NCI-H82 treated with DMSO at 0.1 percent for 48 hours (cell line): Measurements from ENCODE around the gene ZNF438.

Experiments
- DNase-seq: peaks from one replicate; lab custom pipeline; 2025; ENCODE audit not compliant: unreplicated experiment; lab: John Stamatoyannopoulos, UW

The ZNF438 gene

DNA sequence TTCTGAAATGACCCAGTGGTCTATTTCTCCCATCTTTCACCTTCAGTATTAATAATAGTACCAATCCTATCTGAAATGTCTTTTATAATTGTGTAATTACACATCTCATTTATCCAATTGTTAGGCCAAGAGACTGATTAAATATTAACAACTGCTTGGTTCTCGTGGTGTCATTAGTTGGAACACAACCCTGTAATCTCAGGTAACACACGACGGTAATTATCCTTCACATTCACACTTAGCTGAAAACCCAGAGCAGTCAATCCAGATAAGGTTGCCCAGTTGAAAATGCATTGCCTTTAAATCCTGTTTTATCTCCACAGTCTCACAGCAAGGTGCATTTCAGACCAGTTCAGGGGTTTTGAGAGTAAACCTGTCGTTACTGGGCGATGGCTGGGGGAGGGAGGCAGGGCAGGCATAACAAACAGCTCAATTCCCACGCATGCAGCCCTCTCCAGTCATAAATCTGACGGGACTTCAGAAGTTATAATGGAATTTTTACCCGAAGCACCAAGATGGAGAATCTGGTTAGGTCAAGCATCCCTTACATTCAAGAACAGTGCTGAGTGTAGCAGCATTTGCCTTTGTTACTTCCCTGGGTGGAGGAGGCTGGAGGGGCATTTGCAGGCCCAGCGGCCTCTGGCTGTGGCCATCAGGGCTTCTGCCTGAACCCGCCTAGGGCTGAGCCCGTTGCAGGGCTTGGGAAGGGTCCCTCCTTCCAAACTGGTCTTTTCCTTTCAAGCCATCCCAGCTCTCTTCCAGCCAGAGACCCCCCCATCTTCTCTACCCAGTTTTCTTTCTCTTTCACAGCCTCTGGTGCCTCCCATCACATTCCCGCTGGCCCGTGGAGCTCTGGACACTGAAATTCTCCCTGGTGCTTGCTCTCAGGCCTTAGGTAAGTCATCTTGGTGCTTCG, 201.1 kb downstream of the ZNF438 start:
- no peak for DNase-seq

GRCh38 chr10:30829901-30830300, 201.8 kb downstream of the ZNF438 start:
- no peak for DNase-seq

DNA sequence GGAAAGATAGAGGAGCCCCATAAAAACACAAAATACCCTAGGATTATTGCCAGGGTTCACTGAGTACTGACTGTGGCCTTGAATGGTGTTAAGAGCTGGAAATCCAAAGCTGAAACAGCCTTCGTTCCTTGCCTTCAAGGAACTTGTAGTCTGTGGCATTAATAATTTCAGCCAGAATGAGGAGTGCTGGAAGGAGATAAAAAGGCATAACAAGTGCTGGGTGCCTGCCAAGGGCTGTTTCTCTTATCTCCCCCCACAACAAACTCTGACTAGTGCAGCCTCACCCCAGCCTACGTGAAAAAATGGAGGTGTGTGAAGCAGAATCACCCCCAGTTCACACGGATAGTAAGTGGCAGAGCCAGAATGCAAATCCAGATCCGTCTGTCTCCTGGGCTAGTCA, 203.0 kb downstream of the ZNF438 start:
- no peak for DNase-seq

- DNase-seq: no peak
These were observed 203.5 kb downstream of the ZNF438 start for GRCh38 chr10:30828164-30828563.

DNA sequence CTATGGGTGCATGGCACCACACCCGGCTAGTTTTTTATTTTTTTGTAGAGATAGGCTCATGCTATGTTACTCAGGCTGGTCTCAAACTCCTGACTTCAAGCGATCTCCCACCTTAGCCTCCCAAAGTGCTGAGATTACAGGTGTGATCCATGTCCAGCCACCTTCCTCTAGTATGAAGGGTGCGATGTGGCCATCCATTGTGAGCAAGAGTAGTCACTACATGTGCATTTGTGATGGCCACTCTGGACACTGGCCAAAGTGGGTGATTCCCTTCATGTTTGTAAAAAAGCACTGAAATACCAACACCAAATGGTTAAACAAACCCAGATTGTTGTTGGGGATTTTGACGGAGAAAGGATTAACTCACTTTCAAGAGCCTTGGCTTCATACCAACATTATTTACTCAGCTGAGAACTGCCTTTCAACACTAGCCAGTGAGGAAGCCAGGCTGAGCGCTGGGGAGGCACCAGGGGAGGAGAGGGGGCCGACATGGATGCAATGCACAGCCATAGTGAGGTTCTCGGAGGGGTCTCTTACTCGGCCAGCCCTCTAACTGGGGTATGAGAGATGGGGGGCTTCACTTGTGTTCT, 204.0 kb downstream of the ZNF438 start:
- DNase-seq: no peak

DNA sequence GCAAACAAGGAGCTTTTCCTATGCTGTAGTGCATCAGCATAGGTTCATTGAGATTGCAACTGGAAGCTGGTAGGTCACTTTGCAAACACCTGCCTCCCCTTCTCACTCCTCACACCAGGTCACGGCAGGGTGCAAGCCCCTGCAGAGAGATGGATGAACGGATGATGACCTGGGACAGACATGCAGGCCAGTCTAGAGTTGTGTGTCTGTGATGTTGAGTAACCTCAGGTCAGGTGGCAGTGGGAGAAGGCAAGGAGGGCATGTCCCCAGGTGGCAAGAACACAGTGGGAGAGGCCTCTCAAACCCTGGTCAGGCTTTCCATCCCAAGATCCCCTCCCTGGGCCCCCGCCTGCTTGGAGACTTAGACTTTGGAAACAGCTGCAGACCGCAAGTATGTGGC, 205.0 kb downstream of the ZNF438 start:
- DNase-seq: no peak

DNA sequence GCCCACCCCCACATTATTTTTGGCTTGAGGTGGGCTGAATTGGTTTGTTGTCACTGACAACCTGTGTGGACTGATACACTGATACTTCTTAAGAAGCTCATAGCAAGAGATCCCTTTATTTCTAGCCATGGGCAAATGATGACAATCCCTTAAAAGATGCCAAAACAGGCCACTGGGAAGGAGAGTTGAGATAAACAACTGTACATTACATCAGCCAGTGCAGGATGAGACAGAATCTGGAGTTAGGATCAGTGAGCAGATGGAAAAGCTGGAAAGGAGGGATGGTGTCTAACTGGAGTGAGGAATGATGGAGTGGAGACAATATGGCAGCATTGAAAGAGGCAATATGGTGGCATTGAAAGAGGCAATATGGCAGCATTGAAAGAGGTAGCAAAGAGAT, 206.2 kb downstream of the ZNF438 start:
- DNase-seq: no peak

DNA sequence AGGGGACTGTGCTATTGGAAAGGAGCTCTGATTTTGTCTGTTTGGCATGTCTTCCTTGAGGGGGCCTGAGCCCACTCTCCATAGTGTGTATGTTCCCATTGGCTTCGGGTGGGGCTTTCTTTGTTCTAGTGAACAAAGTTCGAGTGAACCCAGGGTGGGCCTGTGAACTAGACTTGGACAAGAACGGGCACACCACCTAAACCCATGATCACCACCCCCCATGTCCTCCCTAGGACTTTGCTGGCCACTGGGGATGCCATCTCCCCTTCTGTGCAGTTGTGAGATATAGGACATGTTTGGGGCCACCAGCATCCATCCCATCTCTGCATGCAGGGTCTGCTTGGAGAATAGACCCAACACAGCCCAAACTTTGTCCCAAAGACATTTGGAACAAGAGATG, 206.6 kb downstream of the ZNF438 start:
- no peak for DNase-seq

- DNase-seq: no peak
These were observed 208.0 kb downstream of the ZNF438 start for GRCh38 chr10:30823651-30824050.

- no peak for DNase-seq
These were observed 208.8 kb downstream of the ZNF438 start for GRCh38 chr10:30822693-30823465.

GRCh38 chr10:30821994-30822692, 209.5 kb downstream of the ZNF438 start:
- no peak for DNase-seq

- no peak for DNase-seq
These were observed 210.2 kb downstream of the ZNF438 start for GRCh38 chr10:30821261-30821993.

- no peak for DNase-seq
These were observed 211.2 kb downstream of the ZNF438 start for GRCh38 chr10:30820261-30820991.

DNA sequence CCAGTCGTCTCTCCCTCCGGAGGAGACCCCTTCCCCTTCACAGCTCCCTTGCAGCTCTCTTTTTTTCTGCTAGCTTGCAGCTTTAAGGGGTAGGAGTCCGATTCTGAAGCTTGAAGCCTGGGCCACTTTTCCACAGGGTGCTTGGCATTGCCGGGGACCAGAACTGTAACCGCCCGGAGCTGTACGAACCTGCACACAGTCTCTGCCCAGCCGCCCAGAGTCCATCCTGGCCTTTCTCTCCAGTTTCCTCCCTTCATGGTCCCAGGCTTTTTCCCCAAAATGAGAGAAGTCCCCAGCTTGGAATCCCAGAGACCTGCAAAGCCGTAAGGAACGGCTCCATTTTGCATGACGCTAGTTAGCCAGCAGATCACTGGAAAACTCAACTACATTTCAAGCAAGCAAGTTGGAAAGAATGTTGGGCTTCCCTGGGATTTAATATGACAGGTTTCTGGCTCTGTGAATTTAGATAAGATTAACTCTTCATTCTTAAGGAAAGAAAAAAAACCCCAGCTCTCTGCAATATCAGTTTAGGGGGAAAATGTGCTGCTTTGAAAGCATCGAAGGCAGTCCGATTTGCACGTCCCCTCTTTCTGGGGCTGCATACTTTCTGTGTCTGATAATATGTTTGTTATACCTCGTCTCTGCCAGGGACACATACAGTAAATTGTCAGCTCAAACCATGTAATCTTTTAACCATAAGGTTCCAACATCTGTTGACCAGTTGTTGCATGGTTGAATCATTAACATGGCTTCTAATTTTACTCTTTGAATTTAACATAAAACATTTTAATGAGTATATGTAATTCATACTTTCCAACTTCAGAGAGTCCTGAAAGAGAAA, 212.1 kb downstream of the ZNF438 start:
- DNase-seq: no peak

- no peak for DNase-seq
These were observed 212.8 kb downstream of the ZNF438 start for GRCh38 chr10:30818854-30819253.

DNA sequence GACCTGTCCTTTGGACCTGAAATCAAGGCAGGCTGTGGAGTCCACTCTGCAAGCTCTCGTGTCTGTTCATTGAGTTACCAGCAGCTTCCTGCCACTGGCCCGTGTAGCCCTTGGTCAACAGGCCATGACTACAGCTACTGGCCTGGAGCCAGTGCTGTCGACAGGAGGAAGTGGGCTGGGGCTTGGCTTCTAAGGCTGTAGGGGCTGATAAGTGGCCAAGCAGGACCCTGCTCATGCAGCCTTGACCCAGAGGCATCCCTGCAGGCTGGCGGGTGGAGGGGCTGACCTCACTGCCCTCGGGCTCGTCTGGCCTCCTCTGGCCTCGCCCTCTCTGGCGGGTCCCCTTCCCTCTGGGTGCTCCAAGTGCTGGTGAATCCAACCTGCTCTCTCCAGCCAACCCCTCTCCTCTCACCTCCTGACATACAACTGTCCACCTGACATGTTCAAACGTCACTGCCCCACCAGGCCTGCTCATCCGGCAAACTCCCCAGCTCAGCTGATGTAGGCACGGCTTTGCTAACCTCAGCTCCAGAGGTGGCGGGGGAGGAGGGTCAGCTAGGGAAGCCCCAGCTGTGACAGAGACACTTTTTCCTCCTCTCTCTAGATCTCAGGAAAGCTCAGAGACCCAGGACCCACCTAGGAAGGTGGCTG, 213.5 kb downstream of the ZNF438 start:
- DNase-seq: no peak

GRCh38 chr10:30817541-30817940, 214.1 kb downstream of the ZNF438 start:
- no peak for DNase-seq

- DNase-seq: no peak
These were observed 214.9 kb downstream of the ZNF438 start for GRCh38 chr10:30816820-30817171.
